Tibial nerve (tissue), 4 donors: ENCODE data around the gene NSMCE3.

ENCODE experiments used
- EP300 ChIP-seq, 2 donors: sonication (generic); formaldehyde crosslinking; IDR thresholded peaks; one replicate each; pipeline ENCODE4 v1.6.1; 2017; ENCODE audit warnings: antibody characterized with exemption in 2 of 2, mild to moderate bottlenecking in 1 of 2
- TF ChIP-seq, protein P1 (sequence below), 5 experiments: fragments of 200-600 bp in 3 of 5; fragments of 450-650 bp in 2 of 5; sonication (generic) in 3 of 5; IDR thresholded peaks; one replicate each; pipeline ENCODE4 v1.5.1; 2016 to 2019; ENCODE audit warnings: antibody characterized with exemption in 5 of 5, mild to moderate bottlenecking in 3 of 5, moderate library complexity in 2 of 5

DNA sequence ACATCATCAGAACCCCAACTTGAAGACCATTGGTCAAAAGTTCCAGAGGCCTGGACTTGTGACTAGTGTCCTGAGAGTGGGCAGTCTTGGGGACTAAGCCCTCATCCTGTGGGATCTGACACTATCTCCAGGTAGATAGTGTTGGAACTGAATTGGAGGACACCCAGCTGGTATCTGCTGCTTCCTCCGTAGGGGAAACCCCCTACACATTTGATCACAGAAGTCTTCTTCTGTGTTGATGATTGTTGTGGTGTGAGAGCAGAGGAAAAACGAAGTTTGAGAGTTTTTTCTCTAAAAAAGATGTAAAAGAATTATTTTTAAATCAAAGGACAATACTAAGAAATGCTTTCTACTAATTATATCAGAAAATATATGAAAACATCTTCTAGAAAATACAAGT is 6.9 kb downstream of the NSMCE3 start:
- TF ChIP-seq, protein P1, sequence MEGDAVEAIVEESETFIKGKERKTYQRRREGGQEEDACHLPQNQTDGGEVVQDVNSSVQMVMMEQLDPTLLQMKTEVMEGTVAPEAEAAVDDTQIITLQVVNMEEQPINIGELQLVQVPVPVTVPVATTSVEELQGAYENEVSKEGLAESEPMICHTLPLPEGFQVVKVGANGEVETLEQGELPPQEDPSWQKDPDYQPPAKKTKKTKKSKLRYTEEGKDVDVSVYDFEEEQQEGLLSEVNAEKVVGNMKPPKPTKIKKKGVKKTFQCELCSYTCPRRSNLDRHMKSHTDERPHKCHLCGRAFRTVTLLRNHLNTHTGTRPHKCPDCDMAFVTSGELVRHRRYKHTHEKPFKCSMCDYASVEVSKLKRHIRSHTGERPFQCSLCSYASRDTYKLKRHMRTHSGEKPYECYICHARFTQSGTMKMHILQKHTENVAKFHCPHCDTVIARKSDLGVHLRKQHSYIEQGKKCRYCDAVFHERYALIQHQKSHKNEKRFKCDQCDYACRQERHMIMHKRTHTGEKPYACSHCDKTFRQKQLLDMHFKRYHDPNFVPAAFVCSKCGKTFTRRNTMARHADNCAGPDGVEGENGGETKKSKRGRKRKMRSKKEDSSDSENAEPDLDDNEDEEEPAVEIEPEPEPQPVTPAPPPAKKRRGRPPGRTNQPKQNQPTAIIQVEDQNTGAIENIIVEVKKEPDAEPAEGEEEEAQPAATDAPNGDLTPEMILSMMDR (IDR thresholded peaks at IDR 0.05): no peak
- TF ChIP-seq EP300 (IDR thresholded peaks at IDR 0.05): no peak
